HUES64 (cell line): ENCODE measurements around the gene MUC5B.

Experiments
- H3K27ac ChIP-seq: 2 replicates; pipeline ENCODE4 v1.7.0; 2013; ENCODE audit warnings: low read depth, low read length, inconsistent platforms
- H3K27me3 ChIP-seq: 2 replicates; pipeline ENCODE4 v1.6.1; 2013; ENCODE audit warnings: mild to moderate bottlenecking, low read length; ENCODE audit not compliant: insufficient read depth
- H3K36me3 ChIP-seq: 2 replicates; pipeline ENCODE4 v1.6.1; 2013; ENCODE audit warnings: mild to moderate bottlenecking, low read length; ENCODE audit not compliant: insufficient read depth
- H3K4me1 ChIP-seq: 2 replicates; pipeline ENCODE4 v1.6.1; 2013; ENCODE audit warnings: mild to moderate bottlenecking, low read length, moderate library complexity; ENCODE audit not compliant: insufficient read depth
- H3K4me3 ChIP-seq: 2 replicates; pipeline ENCODE4 v1.5.1; 2013; ENCODE audit warnings: mild to moderate bottlenecking, low read length, moderate library complexity
- H3K9ac ChIP-seq: 2 replicates; pipeline ENCODE4 v1.6.1; 2013; ENCODE audit warnings: mild to moderate bottlenecking, low read depth, low read length
- H3K9me3 ChIP-seq: 2 replicates; pipeline ENCODE4 v1.6.1; 2013; ENCODE audit warnings: low read depth, low read length; ENCODE audit not compliant: insufficient read depth
- WGBS: fragments of 150-250, 120-280 bp; methylation state at CpG from one replicate; pipeline ENCODE4 v1.1.7; 2013; ENCODE audit warnings: missing lambda C conversion rate; 5-methylcytosine and 5-hydroxymethylcytosine counted together

Gene MUC5B

GRCh38 chr11:1270476-1270875 is 47.6 kb downstream of the MUC5B start:
- no peaks in the 10 kb centered on the region for H3K4me1 ChIP-seq
- no peak overlapping the region for H3K4me3 ChIP-seq
- no peak overlapping the region for H3K27ac ChIP-seq
- 0 out of 2 replicates have a peak, but pooled peaks cover under 1% of the 10 kb centered on the region for H3K36me3 ChIP-seq
- no peak overlapping the region for H3K9ac ChIP-seq
- WGBS = 91% methylated on average over 10 of the region's 10 CpGs
- H3K9me3 ChIP-seq = peaks cover 4% of the 10 kb centered on the region; the same call in 1 of the 2 replicates
- H3K27me3 ChIP-seq = no peaks in the 10 kb centered on the region

- H3K36me3 ChIP-seq = peaks cover 5% of the 10 kb centered on the region
- no peak overlapping the region for H3K9ac ChIP-seq
- H3K4me3 ChIP-seq = no peak overlapping the region
- H3K27me3 ChIP-seq = no peaks in the 10 kb centered on the region
- no peaks in the 10 kb centered on the region for H3K4me1 ChIP-seq
- H3K27ac ChIP-seq = no peak overlapping the region
- peaks cover 4% of the 10 kb centered on the region; the same call in 1 of the 2 replicates for H3K9me3 ChIP-seq
- 60% methylated on average over 13 of the region's 13 CpGs for WGBS
Measured at GRCh38 chr11:1271002-1271401, 48.1 kb downstream of the MUC5B start.

GRCh38 chr11:1271406-1271805 is 48.5 kb downstream of the MUC5B start:
- Histone ChIP-seq H3K4me3 (no peak overlapping the region), H3K36me3 (peaks cover 10% of the 10 kb centered on the region), H3K27ac (no peak overlapping the region), H3K4me1 (no peaks in the 10 kb centered on the region), H3K27me3 (no peaks in the 10 kb centered on the region), H3K9ac (no peak overlapping the region), H3K9me3 (peaks cover 4% of the 10 kb centered on the region; the same call in 1 of the 2 replicates)
- WGBS = 81% methylated on average over 9 of the region's 9 CpGs

GRCh38 chr11:1271927-1272326 is 49.1 kb downstream of the MUC5B start:
- WGBS = 92% methylated on average over 26 of the region's 30 CpGs
- no peaks in the 10 kb centered on the region for H3K27me3 ChIP-seq
- H3K27ac ChIP-seq = no peak overlapping the region
- no peak overlapping the region for H3K4me3 ChIP-seq
- H3K9me3 ChIP-seq = peaks cover 4% of the 10 kb centered on the region; the same call in 1 of the 2 replicates
- H3K4me1 ChIP-seq = no peaks in the 10 kb centered on the region
- no peak overlapping the region for H3K9ac ChIP-seq
- peaks cover 15% of the 10 kb centered on the region for H3K36me3 ChIP-seq

GRCh38 chr11:1272531-1272930 is 49.7 kb downstream of the MUC5B start:
- Histone ChIP-seq H3K9me3 (peaks cover under 1% of the 10 kb centered on the region; the same call in 1 of the 2 replicates), H3K4me3 (no peak overlapping the region), H3K9ac (no peak overlapping the region), H3K27me3 (no peaks in the 10 kb centered on the region), H3K36me3 (peaks cover 18% of the 10 kb centered on the region), H3K27ac (no peak overlapping the region), H3K4me1 (no peaks in the 10 kb centered on the region)
- WGBS = 97% methylated on average over 29 of the region's 30 CpGs

GRCh38 chr11:1274501-1274900 is 51.6 kb downstream of the MUC5B start:
- H3K4me3 ChIP-seq = no peak overlapping the region
- no peaks in the 10 kb centered on the region for H3K9me3 ChIP-seq
- 94% methylated on average over 13 of the region's 14 CpGs for WGBS
- H3K27me3 ChIP-seq = no peaks in the 10 kb centered on the region
- H3K4me1 ChIP-seq = no peaks in the 10 kb centered on the region
- no peak overlapping the region for H3K27ac ChIP-seq
- peaks cover 20% of the 10 kb centered on the region for H3K36me3 ChIP-seq
- no peak overlapping the region for H3K9ac ChIP-seq

GRCh38 chr11:1275021-1275420 is 52.2 kb downstream of the MUC5B start:
- Histone ChIP-seq H3K27me3 (no peaks in the 10 kb centered on the region), H3K4me3 (no peak overlapping the region), H3K9ac (no peak overlapping the region), H3K4me1 (no peaks in the 10 kb centered on the region), H3K27ac (no peak overlapping the region), H3K9me3 (no peaks in the 10 kb centered on the region), H3K36me3 (peaks cover 24% of the 10 kb centered on the region)
- WGBS = 93% methylated on average over 18 of the region's 18 CpGs

- no peaks in the 10 kb centered on the region for H3K27me3 ChIP-seq
- no peak overlapping the region for H3K9ac ChIP-seq
- WGBS = 96% methylated on average over 32 of the region's 32 CpGs
- H3K9me3 ChIP-seq = no peaks in the 10 kb centered on the region
- H3K27ac ChIP-seq = no peak overlapping the region
- H3K4me3 ChIP-seq = no peak overlapping the region
- no peaks in the 10 kb centered on the region for H3K4me1 ChIP-seq
- H3K36me3 ChIP-seq = peaks cover 26% of the 10 kb centered on the region
Measured at GRCh38 chr11:1276041-1276790, 53.4 kb downstream of the MUC5B start.

GRCh38 chr11:1276866-1277615 is 54.2 kb downstream of the MUC5B start:
- no peaks in the 10 kb centered on the region for H3K9me3 ChIP-seq
- no peak overlapping the region for H3K4me3 ChIP-seq
- no peaks in the 10 kb centered on the region for H3K4me1 ChIP-seq
- H3K9ac ChIP-seq = no peak overlapping the region
- WGBS = 95% methylated on average over 37 of the region's 37 CpGs
- peaks cover 26% of the 10 kb centered on the region for H3K36me3 ChIP-seq
- H3K27ac ChIP-seq = no peak overlapping the region
- H3K27me3 ChIP-seq = no peaks in the 10 kb centered on the region

- no peaks in the 10 kb centered on the region for H3K27me3 ChIP-seq
- no peaks in the 10 kb centered on the region for H3K4me1 ChIP-seq
- no peak overlapping the region for H3K27ac ChIP-seq
- H3K4me3 ChIP-seq = no peak overlapping the region
- WGBS = 95% methylated on average over 27 of the region's 27 CpGs
- H3K36me3 ChIP-seq = peaks cover 26% of the 10 kb centered on the region
- H3K9ac ChIP-seq = no peak overlapping the region
- no peaks in the 10 kb centered on the region for H3K9me3 ChIP-seq
Measured at GRCh38 chr11:1277936-1278512, 55.2 kb downstream of the MUC5B start.
